H1 (cell line): ENCODE measurements around the gene WLS.

Source experiments
- JUN ChIP-seq: IDR thresholded peaks from 2 replicates; pipeline ENCODE4 v1.6.1; 2011; ENCODE audit warnings: low read depth, mild to moderate bottlenecking, improper control_type of control experiment, low read length
- TF ChIP-seq, protein P1 (sequence below), 3 experiments: IDR thresholded peaks; 1 replicate in 2 of 3; 2 replicates in 1 of 3; pipeline versions ENCODE4 v1.5.1 to v1.6.1; 2011; ENCODE audit warnings: low read length in 3 of 3, mild to moderate bottlenecking in 3 of 3, inconsistent platforms in 2 of 3, low read depth in 1 of 3, moderate library complexity in 1 of 3; ENCODE audit not compliant: insufficient read depth in 1 of 3; ENCODE audit errors: control extremely low read depth in 1 of 3

GRCh38 chr1:68078647-68079046, 153.7 kb downstream of the WLS start:
- TF ChIP-seq, protein P1, sequence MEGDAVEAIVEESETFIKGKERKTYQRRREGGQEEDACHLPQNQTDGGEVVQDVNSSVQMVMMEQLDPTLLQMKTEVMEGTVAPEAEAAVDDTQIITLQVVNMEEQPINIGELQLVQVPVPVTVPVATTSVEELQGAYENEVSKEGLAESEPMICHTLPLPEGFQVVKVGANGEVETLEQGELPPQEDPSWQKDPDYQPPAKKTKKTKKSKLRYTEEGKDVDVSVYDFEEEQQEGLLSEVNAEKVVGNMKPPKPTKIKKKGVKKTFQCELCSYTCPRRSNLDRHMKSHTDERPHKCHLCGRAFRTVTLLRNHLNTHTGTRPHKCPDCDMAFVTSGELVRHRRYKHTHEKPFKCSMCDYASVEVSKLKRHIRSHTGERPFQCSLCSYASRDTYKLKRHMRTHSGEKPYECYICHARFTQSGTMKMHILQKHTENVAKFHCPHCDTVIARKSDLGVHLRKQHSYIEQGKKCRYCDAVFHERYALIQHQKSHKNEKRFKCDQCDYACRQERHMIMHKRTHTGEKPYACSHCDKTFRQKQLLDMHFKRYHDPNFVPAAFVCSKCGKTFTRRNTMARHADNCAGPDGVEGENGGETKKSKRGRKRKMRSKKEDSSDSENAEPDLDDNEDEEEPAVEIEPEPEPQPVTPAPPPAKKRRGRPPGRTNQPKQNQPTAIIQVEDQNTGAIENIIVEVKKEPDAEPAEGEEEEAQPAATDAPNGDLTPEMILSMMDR (IDR thresholded peaks at IDR 0.05; ENCODE audit: control extremely low read depth in 1 of 3, insufficient read depth in 1 of 3, low read depth in 1 of 3, low read length in 3 of 3), result no peak
- no peak for TF ChIP-seq JUN
